Endothelial cell of coronary artery (primary cell): Measurements from ENCODE around the gene HADH. TPM values are rescaled to one million over a fixed set of nuclear protein-coding genes. Genes with fewer than 3 reads are reported as not detected.

Source experiments
- total RNA-seq: library from RNA; depleted of rRNA; stranded (reverse); fragments of >200 nt; gene quantifications from 2 replicates; pipeline ENCODE4 v1.2.3, GENCODE V29; 2014

The HADH gene
- total RNA-seq: 6.3 and 7.4 TPM in 2 replicates

DNA sequence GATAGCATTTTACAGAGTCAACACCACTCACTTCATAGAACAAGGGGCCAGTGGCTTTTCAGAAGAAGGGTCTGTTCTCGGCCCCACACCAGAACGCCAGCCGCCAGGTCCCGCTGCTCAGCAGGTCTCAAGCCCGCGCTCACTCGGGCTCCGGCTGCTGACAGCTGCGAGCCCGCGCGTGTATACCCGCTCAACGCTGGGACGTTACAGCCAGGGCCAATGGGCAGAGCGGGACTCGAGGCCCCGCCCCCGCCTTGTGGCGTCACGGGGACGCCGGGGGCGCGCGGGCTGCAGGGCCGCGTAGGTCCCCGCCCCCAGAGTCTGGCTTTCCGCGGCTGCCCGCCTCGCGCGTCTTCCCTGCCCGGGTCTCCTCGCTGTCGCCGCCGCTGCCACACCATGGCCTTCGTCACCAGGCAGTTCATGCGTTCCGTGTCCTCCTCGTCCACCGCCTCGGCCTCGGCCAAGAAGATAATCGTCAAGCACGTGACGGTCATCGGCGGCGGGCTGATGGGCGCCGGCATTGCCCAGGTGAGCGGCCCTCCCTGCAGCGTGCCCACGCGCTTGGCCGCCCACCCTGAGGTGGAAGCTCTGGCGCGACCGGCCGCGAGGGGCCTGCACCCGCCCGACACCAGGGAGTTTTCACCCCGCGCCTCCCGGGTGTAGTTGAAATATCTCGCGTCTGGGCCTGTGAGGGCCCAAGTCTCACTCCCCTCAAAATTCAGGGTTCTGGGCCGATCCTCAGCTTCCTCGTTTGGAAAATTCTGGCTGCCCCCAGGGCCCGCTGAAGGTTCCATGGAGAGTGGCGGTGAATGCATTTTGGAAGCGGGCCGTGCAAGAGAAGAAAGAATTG, at the start of gene HADH:
HADH (plus strand) TSS at position 353 of the 850 bp plus-strand sequence; CDS start at position 397, 44 bp downstream.

Other genes starting within 250 kb of the HADH start
- 37.9 and 78.8 TPM in 2 replicates for gene SGMS2, start 165.0 kb upstream of the HADH start, total RNA-seq
- gene CYP2U1, start 58.3 kb upstream of the HADH start, total RNA-seq: 5.0 and 5.2 TPM in 2 replicates
- gene LEF1, start 179.0 kb downstream of the HADH start, total RNA-seq: not detected in 2 replicates